ENCODE results near the gene GPR17. TPM values are rescaled to one million over a fixed set of nuclear protein-coding genes. Genes with fewer than 3 reads are reported as not detected.

GPR17 gene
- total RNA-seq, 2 donors from 2014 or later: 0.31 TPM; not detected in 1

- intact Hi-C loops (cut with DNase I, micrococcal nuclease): no loop called here
- ATAC-seq (no peak), DNase-seq (no peak)
These were observed 8.2 kb upstream of the GPR17 start for GRCh38 chr2:127637725-127638252.

GRCh38 chr2:127638361-127639110 lies 7.4 kb upstream of the GPR17 start:
- intact Hi-C loops (cut with DNase I, micrococcal nuclease): no loop called here
- no peak for ATAC-seq

DNA sequence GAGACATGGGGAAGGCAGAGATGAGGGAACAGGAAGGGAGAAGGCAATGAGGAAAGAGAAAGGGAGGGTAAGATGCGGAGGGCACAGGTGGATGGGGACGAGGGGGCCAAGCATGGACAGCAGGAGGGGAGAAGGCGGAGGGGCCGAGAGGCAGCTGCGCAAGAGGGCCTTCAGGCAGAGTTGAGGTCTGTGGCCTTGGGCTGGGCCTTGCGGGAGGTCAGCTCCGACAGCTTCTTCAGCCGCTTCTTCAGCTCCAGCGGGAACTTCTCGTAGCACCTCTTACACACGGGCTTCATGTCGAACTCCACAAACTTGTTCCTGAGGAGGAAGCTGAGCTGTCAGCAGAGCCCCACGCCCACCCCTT lies 6.9 kb upstream of the GPR17 start:
- DNase-seq (no peak), ATAC-seq (no peak)
- intact Hi-C loops (cut with DNase I, micrococcal nuclease): no loop called here

More at GRCh38 chr2:127638361-127639110, 7.4 kb upstream of the GPR17 start:
- no peak for DNase-seq

GRCh38 chr2:127640082-127641072 lies 5.6 kb upstream of the GPR17 start:
- intact Hi-C loops (cut with DNase I, micrococcal nuclease): no loop called here
- DNase-seq (no peak), ATAC-seq (peak; percentile 4)

GRCh38 chr2:127641133-127641532 lies 4.8 kb upstream of the GPR17 start:
- no peak for DNase-seq
- no peak for ATAC-seq
- intact Hi-C loops (cut with DNase I, micrococcal nuclease): no loop called here

- DNase-seq (no peak), ATAC-seq (no peak)
- intact Hi-C loops (cut with DNase I, micrococcal nuclease): no loop called here
These were observed 4.0 kb upstream of the GPR17 start for GRCh38 chr2:127641846-127642507.

DNA sequence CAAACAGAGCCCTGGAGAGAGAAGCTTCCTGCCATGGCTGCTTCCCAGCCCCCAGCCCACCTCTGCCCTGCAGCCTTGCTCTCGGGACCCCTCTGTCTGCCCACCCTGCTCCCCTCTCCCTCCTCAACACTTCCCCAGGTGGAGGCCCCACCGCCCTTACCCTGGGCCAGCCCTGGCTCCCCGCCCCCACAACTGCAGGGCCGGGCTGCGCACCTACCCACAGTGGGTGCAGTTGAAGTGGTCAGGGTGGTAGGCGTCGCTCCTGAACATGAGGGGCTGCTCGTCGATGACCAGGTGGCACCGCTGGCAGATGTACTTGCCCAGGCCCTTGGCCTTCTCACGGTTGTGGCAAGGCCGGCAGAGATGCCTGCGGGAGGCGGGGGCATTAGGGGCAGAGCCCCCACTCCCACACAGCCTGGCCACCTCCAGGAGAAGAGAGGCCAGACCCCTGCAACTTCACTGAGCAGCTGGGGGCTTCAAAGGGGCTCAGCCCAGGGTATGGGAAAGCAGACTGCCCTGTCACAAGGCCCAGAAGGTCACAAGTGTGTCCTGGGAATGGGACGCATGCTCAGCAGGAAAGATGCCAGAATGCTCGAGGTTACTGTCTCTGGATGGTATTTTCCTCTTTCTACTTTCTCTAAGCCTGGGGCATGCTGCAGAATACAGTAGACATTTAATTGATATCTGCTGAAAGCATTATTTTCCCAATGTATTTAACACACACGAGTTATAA lies 3.1 kb upstream of the GPR17 start:
- intact Hi-C loops (cut with DNase I, micrococcal nuclease): no loop called here
- DNase-seq: no peak
- ATAC-seq: no peak

- intact Hi-C loops (cut with DNase I, micrococcal nuclease): no loop called here
- no peak for ATAC-seq
- no peak for DNase-seq
These were observed 2.4 kb upstream of the GPR17 start for GRCh38 chr2:127643439-127644065.

DNA sequence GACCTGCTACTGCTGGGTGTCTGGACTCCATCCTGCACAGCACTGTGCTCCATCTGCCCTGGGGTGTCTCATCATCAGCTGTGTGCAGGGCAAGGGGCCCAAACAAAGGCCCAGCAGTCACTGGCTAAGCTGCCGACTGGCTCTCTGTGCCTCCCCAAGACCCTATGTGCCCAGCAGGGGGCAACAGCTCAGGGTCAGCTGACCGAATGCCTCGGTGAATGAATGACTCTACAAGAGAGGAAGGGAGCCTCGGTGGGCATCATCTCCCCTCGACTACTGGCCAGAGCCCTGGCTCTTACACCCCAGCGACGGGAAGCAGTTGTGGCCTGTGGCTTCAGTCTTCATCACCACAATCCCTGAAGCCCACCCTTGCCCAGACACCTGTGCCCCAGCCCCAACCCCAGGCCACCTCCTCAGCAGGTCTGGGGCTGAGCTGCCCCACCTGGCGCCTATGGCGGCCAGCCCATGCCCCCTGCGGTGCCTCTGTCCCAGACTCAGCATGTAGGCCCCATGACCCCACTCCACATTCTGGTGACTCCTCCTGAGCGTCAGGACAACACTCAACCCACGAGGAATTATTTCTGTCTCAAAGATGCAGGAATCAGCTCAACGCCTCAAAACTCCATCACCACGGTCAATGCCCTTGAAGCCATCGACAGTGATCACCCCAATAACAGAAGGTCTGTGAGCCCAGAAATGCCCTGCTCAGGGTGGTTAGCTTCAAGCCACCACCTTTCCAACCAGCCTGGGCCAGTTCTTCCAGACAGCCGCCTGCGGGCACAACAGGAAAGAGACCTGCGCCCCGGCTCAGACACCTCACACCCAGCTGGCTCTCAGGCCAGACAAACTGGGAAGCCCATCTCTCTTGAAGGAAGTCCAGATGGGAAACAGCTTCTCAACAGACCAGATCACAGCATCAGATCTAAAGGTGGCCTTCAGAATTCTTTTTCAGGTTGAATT lies 1.6 kb upstream of the GPR17 start:
- ATAC-seq (no peak), DNase-seq (no peak)
- intact Hi-C loops (cut with DNase I, micrococcal nuclease): no loop called here

DNA sequence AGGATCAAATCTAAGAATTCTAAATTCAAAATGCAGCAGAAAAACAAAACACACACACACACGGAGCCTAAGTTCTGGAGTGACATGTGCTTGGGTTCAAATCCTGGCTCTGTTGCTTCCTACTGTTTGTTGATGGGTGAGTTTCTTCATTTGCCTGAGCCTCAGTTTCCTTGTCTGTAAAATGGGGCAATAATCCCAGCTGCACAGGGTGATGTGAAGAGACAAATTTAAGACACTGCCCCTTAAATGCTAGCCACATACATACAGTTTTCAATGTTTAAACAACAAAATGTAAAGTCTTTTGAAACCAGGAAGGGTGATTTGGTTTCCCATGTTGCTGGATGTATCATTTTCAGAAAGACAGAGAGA lies 943 bp upstream of the GPR17 start:
- intact Hi-C loops (cut with DNase I, micrococcal nuclease): no loop called here
- no peak for ATAC-seq
- no peak for DNase-seq

DNA sequence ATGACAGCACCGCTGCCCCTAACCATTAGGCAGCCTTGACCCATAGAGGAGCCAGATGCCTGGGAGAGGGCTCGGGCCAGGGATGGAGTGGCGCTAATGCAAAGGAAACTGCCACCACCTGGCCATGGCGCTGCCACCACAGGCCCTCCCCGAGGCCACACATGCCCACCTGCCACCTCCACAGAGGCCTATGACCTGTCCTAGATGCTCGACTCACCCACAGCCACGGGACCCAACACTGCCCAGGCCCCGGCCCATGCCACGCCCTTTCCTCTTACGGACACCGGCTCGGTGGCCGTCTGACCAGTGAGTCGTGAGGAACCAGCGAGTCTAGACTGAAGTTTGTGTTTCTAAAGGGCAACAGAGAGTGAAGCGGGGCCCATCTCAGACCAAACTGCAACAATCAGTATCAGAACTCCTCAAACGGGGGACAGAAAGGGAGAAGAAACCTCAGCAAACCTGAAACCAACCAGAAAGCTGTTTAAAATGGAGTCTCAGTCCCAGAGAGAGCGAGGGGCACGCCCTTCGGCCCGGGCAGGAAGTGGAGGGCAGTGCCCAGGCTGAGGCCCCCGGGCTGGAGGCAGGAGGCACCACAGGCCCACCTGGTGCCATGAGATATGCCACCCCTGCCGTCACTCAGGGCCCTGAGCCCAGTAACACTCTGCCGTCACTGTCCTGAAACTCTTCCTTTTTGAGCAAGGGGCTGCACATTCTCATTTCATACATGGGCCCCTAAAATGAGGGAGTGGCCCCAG lies 711 bp downstream of the GPR17 start:
- ATAC-seq (no peak), DNase-seq (no peak)
- intact Hi-C loops (cut with DNase I, micrococcal nuclease): no loop called here

GRCh38 chr2:127647242-127648190 lies 1.6 kb downstream of the GPR17 start:
- intact Hi-C loops (cut with DNase I, micrococcal nuclease): no loop called here
- DNase-seq (no peak), ATAC-seq (no peak)

DNA sequence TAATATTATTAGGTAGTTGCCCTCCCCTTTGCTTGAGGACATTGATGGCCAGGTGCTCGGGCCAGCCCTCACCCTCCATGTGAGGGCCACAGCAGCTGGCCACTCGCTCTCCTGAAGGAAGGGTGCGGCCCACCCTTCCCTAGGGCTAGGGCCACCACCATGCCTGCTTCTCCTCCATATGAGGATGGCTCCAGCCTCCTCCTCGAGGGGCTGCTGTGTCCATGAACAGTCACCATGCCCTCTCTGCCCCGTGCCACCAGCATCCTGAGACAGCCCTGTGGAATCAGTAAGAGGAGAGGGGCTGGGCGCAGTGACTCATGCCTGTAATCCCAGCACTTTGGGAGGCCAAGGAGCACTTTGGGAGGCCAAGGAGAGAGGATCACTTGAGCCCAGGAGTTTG lies 2.4 kb downstream of the GPR17 start:
- intact Hi-C loops (cut with DNase I, micrococcal nuclease): no loop called here
- ATAC-seq (no peak), DNase-seq (no peak)

DNA sequence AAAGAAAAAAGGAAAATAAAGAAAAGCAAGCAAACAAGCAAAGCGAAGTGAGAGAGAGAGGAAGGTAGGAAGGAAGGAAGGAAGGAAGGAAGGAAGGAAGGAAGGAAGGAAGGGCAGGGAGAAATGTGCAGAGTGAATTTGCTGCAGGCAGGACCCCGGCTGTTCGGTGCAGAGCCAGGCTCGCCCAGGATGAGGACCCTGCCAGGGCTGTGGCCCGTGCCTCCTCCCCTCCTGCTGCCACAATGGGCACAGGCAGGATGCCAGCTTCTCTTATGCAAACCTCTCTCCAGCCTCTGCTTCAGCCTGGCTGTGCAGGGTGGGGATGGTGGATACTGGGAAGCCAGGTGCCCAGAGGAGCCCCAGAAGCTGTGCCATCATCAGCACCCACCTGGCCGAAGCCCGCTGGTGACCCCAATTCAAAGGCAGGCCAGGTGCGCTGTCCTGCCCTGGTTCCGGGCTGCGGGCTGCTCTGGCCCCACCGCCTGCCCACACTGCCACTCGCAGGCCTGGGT lies 3.2 kb downstream of the GPR17 start:
- peak; percentile 12 for ATAC-seq
- DNase-seq: no peak
- intact Hi-C loops (cut with DNase I, micrococcal nuclease): no loop called here

DNA sequence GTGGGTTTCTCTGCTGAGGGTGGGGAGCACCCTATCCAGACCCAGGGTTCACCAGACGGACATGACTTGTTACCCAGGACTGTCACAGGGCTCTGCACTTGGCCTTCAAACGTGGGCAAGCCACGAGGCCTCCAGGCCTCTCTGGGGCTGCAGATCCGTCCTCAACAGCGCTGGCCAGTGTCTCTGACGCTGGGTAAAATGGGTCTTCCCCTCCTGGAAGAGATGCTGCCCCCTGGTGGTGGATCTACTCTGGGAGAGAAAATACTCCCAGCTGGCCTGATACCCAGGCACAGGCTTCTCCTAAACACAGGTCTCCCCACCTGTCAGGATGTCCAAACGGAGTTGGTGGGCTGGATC lies 3.7 kb downstream of the GPR17 start:
- peak; percentile 81 to 95 for DNase-seq
- intact Hi-C loops (cut with DNase I, micrococcal nuclease): no loop called here
- peak; percentile 73 for ATAC-seq
